Trophoblast cell (in vitro differentiated cells and primary cell): ENCODE results near the gene DCUN1D3.

ENCODE experiments used
- DNase-seq, 2 donors: peaks; one replicate each; pipeline ENCODE4 v3.0.0-alpha.2; 2016
- H2AFZ ChIP-seq: 2 replicates; pipeline ENCODE4 v1.6.1; 2013; ENCODE audit warnings: low read length, moderate library complexity, mild to moderate bottlenecking; ENCODE audit not compliant: insufficient read depth, poor library complexity
- H2AK5ac ChIP-seq: 2 replicates; pipeline ENCODE4 v1.6.1; 2013; ENCODE audit warnings: mild to moderate bottlenecking, low read length
- H2BK120ac ChIP-seq: 2 replicates; pipeline ENCODE4 v1.6.1; 2013; ENCODE audit warnings: low read length, mild to moderate bottlenecking, moderate library complexity; ENCODE audit not compliant: insufficient read depth, poor library complexity
- H2BK12ac ChIP-seq: 2 replicates; pipeline ENCODE4 v1.6.1; 2013; ENCODE audit warnings: mild to moderate bottlenecking, low read length, moderate library complexity
- H2BK5ac ChIP-seq: 2 replicates; pipeline ENCODE4 v1.6.1; 2013; ENCODE audit warnings: low read length, low read depth, moderate library complexity, mild to moderate bottlenecking; ENCODE audit not compliant: poor library complexity
- H3K14ac ChIP-seq: 2 replicates; pipeline ENCODE4 v1.6.1; 2013; ENCODE audit warnings: mild to moderate bottlenecking, low read length
- H3K18ac ChIP-seq: 2 replicates; pipeline ENCODE4 v1.6.1; 2013; ENCODE audit warnings: mild to moderate bottlenecking, low read length
- H3K23ac ChIP-seq: 2 replicates; pipeline ENCODE4 v1.6.1; 2013; ENCODE audit warnings: low read length
- H3K27ac ChIP-seq: 2 replicates; pipeline ENCODE4 v1.5.1; 2013; ENCODE audit warnings: low read depth, mild to moderate bottlenecking, inconsistent platforms, low read length, moderate library complexity
- H3K27me3 ChIP-seq: 2 replicates; pipeline ENCODE4 v1.6.1; 2013; ENCODE audit warnings: inconsistent platforms, mild to moderate bottlenecking, low read length, moderate library complexity; ENCODE audit not compliant: insufficient read depth
- H3K36me3 ChIP-seq, 2 experiments: 1 replicate in 1 of 2; 2 replicates in 1 of 2; pipeline ENCODE4 v1.6.1; 2013; ENCODE audit warnings: low read length in 2 of 2, mild to moderate bottlenecking in 2 of 2, moderate library complexity in 1 of 2; ENCODE audit not compliant: insufficient read depth in 2 of 2, control insufficient read depth in 1 of 2
- H3K4ac ChIP-seq: 2 replicates; pipeline ENCODE4 v1.6.1; 2013; ENCODE audit warnings: low read depth, mild to moderate bottlenecking, low read length, moderate library complexity
- H3K4me1 ChIP-seq, 2 experiments: 1 replicate in 1 of 2; 2 replicates in 1 of 2; pipeline ENCODE4 v1.6.1; 2013; ENCODE audit warnings: low read length in 2 of 2, mild to moderate bottlenecking in 2 of 2, moderate library complexity in 1 of 2; ENCODE audit not compliant: insufficient read depth in 2 of 2, control insufficient read depth in 1 of 2
- H3K4me2 ChIP-seq: 2 replicates; pipeline ENCODE4 v1.6.1; 2013; ENCODE audit warnings: inconsistent platforms, mild to moderate bottlenecking, low read length, moderate library complexity
- H3K4me3 ChIP-seq: 2 replicates; pipeline ENCODE4 v1.5.1; 2013; ENCODE audit warnings: mild to moderate bottlenecking, low read depth, low read length, inconsistent platforms
- H3K79me1 ChIP-seq: one replicate; pipeline ENCODE4 v1.6.1; 2013; ENCODE audit warnings: low read length
- H3K79me2 ChIP-seq: 2 replicates; pipeline ENCODE4 v1.6.1; 2013; ENCODE audit warnings: low read length, mild to moderate bottlenecking; ENCODE audit not compliant: control insufficient read depth, insufficient read depth, poor library complexity
- H3K9ac ChIP-seq: 2 replicates; pipeline ENCODE4 v1.6.1; 2013; ENCODE audit warnings: mild to moderate bottlenecking, low read length
- H3K9me3 ChIP-seq: 2 replicates; pipeline ENCODE4 v1.6.1; 2013; ENCODE audit warnings: low read depth, mild to moderate bottlenecking, control low read depth, inconsistent platforms, low read length; ENCODE audit not compliant: insufficient read depth
- H4K12ac ChIP-seq: 2 replicates; pipeline ENCODE4 v1.6.1; 2013; ENCODE audit warnings: low read depth, mild to moderate bottlenecking, low read length, moderate library complexity
- H4K8ac ChIP-seq: 2 replicates; pipeline ENCODE4 v1.6.1; 2013; ENCODE audit warnings: low read depth, mild to moderate bottlenecking, low read length, moderate library complexity
- H4K91ac ChIP-seq: one replicate; pipeline ENCODE4 v1.6.1; 2013; ENCODE audit warnings: low read depth, mild to moderate bottlenecking, low read length, moderate library complexity
- WGBS: extraction: QIAGEN DNeasy Blood & Tissue Kit; methylation state at CpG from one replicate; pipeline ENCODE4 v1.1.7; 2013; ENCODE audit warnings: missing lambda C conversion rate; ENCODE audit not compliant: insufficient read length, insufficient coverage; ENCODE audit errors: extremely low coverage; 5-methylcytosine and 5-hydroxymethylcytosine counted together

The DCUN1D3 gene

DNA sequence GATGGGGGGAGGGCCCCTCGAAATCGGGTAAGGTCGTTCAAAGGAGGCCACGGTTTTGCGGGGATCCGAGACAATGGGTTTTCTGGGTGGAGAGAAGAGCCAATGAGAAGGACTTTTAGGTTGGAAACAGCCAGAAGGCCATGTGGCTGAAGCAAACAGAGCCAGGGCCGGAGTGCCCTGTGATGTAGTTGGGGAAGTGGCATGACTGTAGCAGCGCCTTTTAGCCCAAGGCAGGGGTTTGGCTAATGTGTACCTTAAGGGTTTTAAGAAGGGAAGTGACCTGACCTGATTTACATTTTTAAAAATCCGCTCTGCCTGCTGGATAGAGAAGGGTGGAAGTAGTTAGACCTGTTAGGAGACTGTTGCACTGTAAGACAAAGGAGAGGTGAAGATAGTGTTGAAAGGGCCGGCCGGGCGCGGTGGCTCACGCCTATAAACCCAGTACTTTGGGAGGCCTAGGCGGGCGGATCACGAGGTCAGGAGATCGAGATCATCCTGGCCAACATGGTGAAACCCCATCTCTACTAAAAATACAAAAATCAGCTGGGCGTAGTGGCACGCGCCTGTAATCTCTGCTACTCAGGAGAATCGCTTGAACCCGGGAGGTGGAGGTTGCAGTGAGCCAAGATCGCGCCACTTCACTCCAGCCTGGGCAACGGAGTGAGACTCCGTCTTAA lies 1.4 kb upstream of the DCUN1D3 start:
- Histone ChIP-seq H2AFZ (peak overlapping the region; percentile 80), H2AK5ac (peak overlapping the region; percentile 6), H3K9me3 (no peaks in the 10 kb centered on the region), H4K8ac (peak overlapping the region; percentile 93), H3K18ac (peak overlapping the region; percentile 78), H3K4me2 (peak overlapping the region; percentile 77), H2BK5ac (peak overlapping the region; percentile 98), H4K91ac (peak overlapping the region; percentile 97), H3K36me3 (peaks cover 0 to 3% of the 10 kb centered on the region in 2 experiments), H3K27ac (peak overlapping the region; percentile 96), H3K14ac (peak overlapping the region; percentile 94), H4K12ac (peak overlapping the region; percentile 60), H3K4me1 (peaks cover 7 to 11% of the 10 kb centered on the region in 2 experiments), H2BK120ac (peak overlapping the region; percentile 95), H3K23ac (no peak overlapping the region), H3K4me3 (peak overlapping the region; percentile 89), H3K4ac (peak overlapping the region; percentile 46), H3K9ac (no peak overlapping the region), H3K79me2 (peaks cover 12% of the 10 kb centered on the region), H2BK12ac (no peak overlapping the region), H3K79me1 (peaks cover 19% of the 10 kb centered on the region), H3K27me3 (no peaks in the 10 kb centered on the region)
- DNase-seq, result peak; percentile 98 to 99
- no CpG with 5 or more reads among the region's 27 CpGs for WGBS

GRCh38 chr16:20901068-20901435 lies 894 bp upstream of the DCUN1D3 start:
- H3K9ac ChIP-seq, result peak overlapping the region; percentile 93
- H3K23ac ChIP-seq, result no peak overlapping the region
- H3K27ac ChIP-seq, result peak overlapping the region; percentile 96
- peak overlapping the region; percentile 95 for H2BK120ac ChIP-seq
- H3K14ac ChIP-seq, result peak overlapping the region; percentile 94
- H4K91ac ChIP-seq, result peak overlapping the region; percentile 97
- peaks cover 0 to 5% of the 10 kb centered on the region in 2 experiments for H3K36me3 ChIP-seq
- peak overlapping the region; percentile 77 for H3K4me2 ChIP-seq
- peak overlapping the region; percentile 80 for H2AFZ ChIP-seq
- peak overlapping the region; percentile 89 for H3K4me3 ChIP-seq
- no peaks in the 10 kb centered on the region for H3K27me3 ChIP-seq
- H3K4ac ChIP-seq, result peak overlapping the region; percentile 46
- peak overlapping the region; percentile 42 for H2BK12ac ChIP-seq
- no CpG with 5 or more reads among the region's 20 CpGs for WGBS
- H4K8ac ChIP-seq, result peak overlapping the region; percentile 93
- H3K79me2 ChIP-seq, result peaks cover 12% of the 10 kb centered on the region
- H3K18ac ChIP-seq, result peak overlapping the region; percentile 78
- H2AK5ac ChIP-seq, result peak overlapping the region; percentile 6
- peak overlapping the region; percentile 60 for H4K12ac ChIP-seq
- H3K9me3 ChIP-seq, result no peaks in the 10 kb centered on the region
- peak in 1 of 2 donors; percentile 43 for DNase-seq
- H3K4me1 ChIP-seq, result peaks cover 5 to 10% of the 10 kb centered on the region in 2 experiments
- H2BK5ac ChIP-seq, result peak overlapping the region; percentile 98
- H3K79me1 ChIP-seq, result peaks cover 19% of the 10 kb centered on the region

GRCh38 chr16:20899477-20900298 lies 470 bp downstream of the DCUN1D3 start:
- H3K9me3 ChIP-seq, result no peaks in the 10 kb centered on the region
- peak overlapping the region; percentile 52 for H2BK5ac ChIP-seq
- no peak overlapping the region for H2BK120ac ChIP-seq
- H3K27ac ChIP-seq, result no peak overlapping the region
- H4K12ac ChIP-seq, result no peak overlapping the region
- no peak overlapping the region for H3K23ac ChIP-seq
- no peaks in the 10 kb centered on the region for H3K27me3 ChIP-seq
- H3K79me2 ChIP-seq, result peaks cover 12% of the 10 kb centered on the region
- peak overlapping the region; percentile 83 for H3K9ac ChIP-seq
- peak overlapping the region; percentile 77 for H4K8ac ChIP-seq
- peaks cover 0 to 7% of the 10 kb centered on the region in 2 experiments for H3K36me3 ChIP-seq
- H3K4ac ChIP-seq, result peak overlapping the region; percentile 75
- peak overlapping the region; percentile 58 for H3K18ac ChIP-seq
- no CpG with 5 or more reads among the region's 23 CpGs for WGBS
- H3K4me1 ChIP-seq, result peaks cover 3 to 6% of the 10 kb centered on the region in 2 experiments
- H4K91ac ChIP-seq, result peak overlapping the region; percentile 36
- DNase-seq, result peak in 1 of 2 donors; percentile 19
- H2AFZ ChIP-seq, result peak overlapping the region; percentile 38
- H3K79me1 ChIP-seq, result peaks cover 19% of the 10 kb centered on the region
- peak overlapping the region; percentile 55 for H2BK12ac ChIP-seq
- H3K14ac ChIP-seq, result peak overlapping the region; percentile 82
- H3K4me2 ChIP-seq, result peak overlapping the region; percentile 88
- H3K4me3 ChIP-seq, result peak overlapping the region; percentile 87
- peak overlapping the region; percentile 84 for H2AK5ac ChIP-seq

- Histone ChIP-seq H2BK120ac (no peak overlapping the region), H3K79me1 (peaks cover 19% of the 10 kb centered on the region), H3K79me2 (peaks cover 12% of the 10 kb centered on the region), H3K18ac (no peak overlapping the region), H3K4ac (peak overlapping the region; percentile 41), H3K4me2 (peak overlapping the region; percentile 88), H4K12ac (no peak overlapping the region), H4K91ac (no peak overlapping the region), H3K14ac (no peak overlapping the region), H3K9ac (no peak overlapping the region), H3K27ac (no peak overlapping the region), H2BK5ac (no peak overlapping the region), H3K36me3 (peaks cover 0 to 11% of the 10 kb centered on the region in 2 experiments), H4K8ac (no peak overlapping the region), H2BK12ac (no peak overlapping the region), H3K9me3 (no peaks in the 10 kb centered on the region), H2AFZ (no peak overlapping the region), H3K23ac (no peak overlapping the region), H3K4me3 (no peak overlapping the region), H3K4me1 (peaks cover 3 to 6% of the 10 kb centered on the region in 2 experiments), H3K27me3 (no peaks in the 10 kb centered on the region), H2AK5ac (no peak overlapping the region)
- peak in 1 of 2 donors; percentile 84 for DNase-seq
- no CpG with 5 or more reads among the region's 5 CpGs for WGBS
Measured at GRCh38 chr16:20899071-20899470, 1.1 kb downstream of the DCUN1D3 start.
